Dedifferentiated amniotic fluid mesenchymal stem cell (primary cell): ENCODE data around the gene TBCK.
"Not testable (repeated sequence)": the region's sequence is repeated elsewhere in the genome, so short reads cannot be mapped to it uniquely, and the experiment has no call there.

Source experiments
- DNase-seq: peaks from one replicate; pipeline ENCODE4 v3.0.0-alpha.2; 2016; ENCODE audit errors: extremely low spot score

TBCK gene

DNA sequence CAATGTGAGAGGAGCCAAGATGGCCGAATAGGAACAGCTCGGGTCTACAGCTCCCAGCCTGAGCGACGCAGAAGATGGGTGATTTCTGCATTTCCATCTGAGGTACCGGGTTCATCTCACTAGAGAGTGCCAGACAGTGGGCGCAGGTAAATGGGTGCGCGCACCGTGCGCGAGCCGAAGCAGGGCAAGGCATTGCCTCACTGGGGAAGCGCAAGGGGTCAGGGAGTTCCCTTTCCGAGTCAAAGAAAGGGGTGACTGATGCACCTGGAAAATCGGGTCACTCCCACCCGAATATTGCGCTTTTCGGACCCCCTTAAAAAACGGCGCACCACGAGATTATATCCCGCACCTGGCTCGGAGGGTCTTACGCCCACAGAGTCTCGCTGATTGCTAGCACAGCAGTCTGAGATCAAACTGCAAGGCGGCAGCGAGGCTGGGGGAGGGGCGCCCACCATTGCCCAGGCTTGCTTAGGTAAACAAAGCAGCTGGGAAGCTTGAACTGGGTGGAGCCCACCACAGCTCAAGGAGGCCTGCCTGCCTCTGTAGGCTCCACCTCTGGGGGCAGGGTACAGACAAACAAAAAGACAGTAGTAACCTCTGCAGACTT lies 196.0 kb downstream of the TBCK start:
- DNase-seq: not testable (repeated sequence)

DNA sequence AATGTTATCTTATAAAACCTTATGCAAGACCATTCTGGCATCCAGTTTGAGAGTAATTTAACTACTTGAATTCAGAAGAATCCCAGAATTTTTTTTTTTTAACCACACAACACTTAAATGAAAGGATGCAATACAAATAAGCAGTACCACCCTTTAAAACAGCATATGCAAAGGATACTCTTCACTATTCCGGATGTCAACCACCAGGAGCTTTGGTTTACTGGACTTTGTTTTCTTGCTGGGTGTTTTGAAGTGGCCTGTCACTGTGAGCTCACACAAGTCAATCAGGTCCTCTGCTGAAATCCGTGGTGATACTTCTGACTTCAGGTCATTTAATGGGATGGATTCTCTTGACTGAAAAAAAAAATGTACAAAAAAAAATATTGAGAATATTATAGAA lies 200.0 kb downstream of the TBCK start:
- no peak for DNase-seq

GRCh38 chr4:106114270-106114669 lies 201.7 kb downstream of the TBCK start:
- DNase-seq: no peak

- DNase-seq: not testable (repeated sequence)
These were observed 204.1 kb downstream of the TBCK start for GRCh38 chr4:106111778-106112469.

- no peak for DNase-seq
These were observed 206.1 kb downstream of the TBCK start for GRCh38 chr4:106109929-106110328.

DNA sequence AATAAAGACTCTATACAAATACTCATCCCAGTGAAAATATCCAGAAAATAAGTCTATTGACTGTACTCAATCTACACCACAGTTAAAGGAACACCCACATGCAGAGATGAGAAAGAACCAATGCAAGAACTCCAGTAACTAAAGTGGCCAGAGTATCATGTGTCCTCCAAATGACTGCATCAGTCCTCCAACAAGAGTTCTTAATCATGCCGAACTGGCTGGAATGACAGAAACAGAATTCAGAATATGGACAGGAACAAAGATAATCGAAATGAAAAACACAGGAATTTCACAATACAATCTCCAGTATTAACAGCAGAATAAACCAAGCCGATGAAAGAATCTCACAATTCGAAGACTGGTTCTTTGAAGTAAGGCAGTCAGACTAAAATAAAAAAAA lies 210.3 kb downstream of the TBCK start:
- no peak for DNase-seq

- no peak for DNase-seq
These were observed 211.7 kb downstream of the TBCK start for GRCh38 chr4:106104276-106104675.

DNA sequence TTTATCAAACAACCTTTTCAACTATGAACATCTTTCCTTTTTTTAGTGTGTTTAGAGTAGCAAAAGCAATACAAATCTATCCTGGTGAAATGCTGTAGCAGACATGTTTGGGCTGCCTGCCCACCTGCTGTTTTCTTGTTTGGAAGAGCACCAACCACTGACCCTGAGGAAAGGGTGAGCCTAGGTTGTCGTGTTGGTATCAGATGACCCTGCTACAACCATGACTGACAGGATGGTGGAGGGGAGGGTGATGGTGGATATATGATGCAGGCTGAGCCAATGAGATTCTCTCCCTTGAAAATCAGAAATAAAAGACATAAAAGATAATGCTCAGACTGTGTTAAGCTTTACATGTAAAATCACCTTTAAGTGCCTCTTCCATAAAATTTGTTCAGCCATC lies 219.6 kb downstream of the TBCK start:
- no peak for DNase-seq

- DNase-seq: no peak
These were observed 220.6 kb downstream of the TBCK start for GRCh38 chr4:106095408-106095807.

- no peak for DNase-seq
These were observed 223.5 kb downstream of the TBCK start for GRCh38 chr4:106092361-106093040.

DNA sequence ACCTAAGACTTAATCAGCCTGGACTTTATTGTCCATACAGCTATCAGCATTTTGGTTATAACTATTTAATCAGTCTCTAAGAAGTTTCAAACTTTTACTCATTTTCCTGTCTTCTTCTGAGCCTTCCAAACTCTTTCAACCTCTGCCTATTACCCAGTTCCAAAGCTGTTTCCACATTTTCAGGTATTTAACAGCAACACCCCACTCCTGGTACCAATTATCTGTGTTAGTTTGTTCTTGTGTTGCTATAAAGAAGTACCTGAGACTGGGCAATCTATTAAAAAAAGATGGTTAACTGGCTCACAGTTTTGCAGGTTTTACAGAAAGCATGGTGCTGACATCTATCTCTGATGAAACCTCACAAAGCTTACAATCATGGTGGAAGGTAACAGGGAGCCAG lies 225.2 kb downstream of the TBCK start:
- DNase-seq: no peak

GRCh38 chr4:106083065-106083464 lies 232.9 kb downstream of the TBCK start:
- DNase-seq: no peak

GRCh38 chr4:106080376-106080775 lies 235.6 kb downstream of the TBCK start:
- no peak for DNase-seq

GRCh38 chr4:106079616-106080015 lies 236.4 kb downstream of the TBCK start:
- no peak for DNase-seq

DNA sequence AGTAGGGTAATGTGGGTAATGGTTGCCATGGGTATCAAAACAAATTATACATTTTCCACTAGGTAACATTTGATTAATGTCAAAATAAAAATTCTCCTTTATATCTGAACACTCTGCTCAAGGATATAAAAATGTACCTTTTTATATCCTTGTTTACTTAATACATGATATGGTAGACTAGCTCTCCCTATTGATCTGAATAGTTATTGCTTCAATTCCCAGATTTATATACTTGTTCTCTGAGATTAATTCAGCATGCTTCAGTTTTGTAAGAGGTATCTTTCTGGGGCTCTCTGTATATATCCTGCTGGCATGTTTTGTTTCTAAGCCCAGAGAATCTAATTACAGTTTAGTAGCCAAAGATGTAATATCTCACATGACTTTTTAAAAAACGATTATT lies 251.0 kb downstream of the TBCK start:
- DNase-seq: no peak

DNA sequence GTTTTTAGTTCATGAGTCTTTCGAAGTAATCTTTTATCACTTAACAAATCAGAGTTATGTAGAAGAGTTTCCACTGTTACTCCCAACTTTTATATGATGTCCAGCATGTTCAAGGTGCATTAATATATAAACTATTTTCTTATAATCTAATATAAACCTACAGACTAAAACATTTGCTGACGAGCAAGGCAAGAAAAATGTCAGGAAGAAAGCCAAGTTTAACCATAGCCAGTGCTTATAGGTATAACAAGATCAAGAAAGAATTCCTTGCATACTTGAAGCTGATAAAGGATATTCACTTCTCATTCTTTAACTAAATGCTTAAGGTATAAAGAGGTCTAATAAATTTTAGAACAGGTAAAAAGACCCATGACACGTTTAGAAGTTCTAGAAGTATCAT lies 253.0 kb downstream of the TBCK start:
- DNase-seq: no peak

DNA sequence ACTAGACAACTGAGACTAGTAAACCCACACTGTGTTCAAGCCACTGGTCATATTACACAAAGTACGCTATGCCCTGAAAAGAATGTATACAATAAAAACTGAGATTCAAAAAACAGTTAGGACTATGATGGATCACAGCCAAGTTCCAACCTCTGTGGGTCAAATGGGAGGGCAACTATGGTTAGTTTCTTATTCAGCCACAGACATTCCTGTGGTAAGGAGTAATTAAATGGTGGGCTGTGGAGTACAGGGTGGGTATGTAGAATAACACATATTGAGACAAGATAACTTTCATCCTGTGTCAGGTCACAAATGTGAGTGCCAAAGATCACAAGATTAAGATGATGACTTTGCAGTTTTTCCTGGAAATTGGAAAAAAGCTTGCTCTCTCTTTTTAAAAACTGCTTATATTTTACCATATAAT lies 253.5 kb downstream of the TBCK start:
- DNase-seq: peak; percentile 70

DNA sequence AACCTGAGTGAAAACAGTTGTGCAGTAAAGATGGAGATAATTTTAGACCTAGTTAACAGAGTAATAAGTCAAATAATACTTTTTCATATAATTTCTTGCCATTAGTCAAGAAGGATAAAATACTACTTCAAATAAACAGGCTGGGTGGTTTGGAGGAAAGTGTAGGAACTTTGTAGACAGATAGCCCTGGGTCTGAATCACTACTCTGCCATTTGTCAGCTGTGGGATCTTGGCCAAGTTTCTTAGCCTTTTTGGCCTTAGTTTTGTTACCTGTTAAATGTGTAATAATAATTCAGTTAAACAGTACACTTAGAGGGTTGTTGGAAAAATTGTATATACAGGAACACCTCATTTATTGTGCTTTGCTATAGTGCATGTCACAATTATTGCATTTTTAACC lies 257.1 kb downstream of the TBCK start:
- no peak for DNase-seq

- DNase-seq: no peak
These were observed 259.1 kb downstream of the TBCK start for GRCh38 chr4:106056914-106057313.

GRCh38 chr4:106051514-106051913 lies 264.5 kb downstream of the TBCK start:
- DNase-seq: no peak

DNA sequence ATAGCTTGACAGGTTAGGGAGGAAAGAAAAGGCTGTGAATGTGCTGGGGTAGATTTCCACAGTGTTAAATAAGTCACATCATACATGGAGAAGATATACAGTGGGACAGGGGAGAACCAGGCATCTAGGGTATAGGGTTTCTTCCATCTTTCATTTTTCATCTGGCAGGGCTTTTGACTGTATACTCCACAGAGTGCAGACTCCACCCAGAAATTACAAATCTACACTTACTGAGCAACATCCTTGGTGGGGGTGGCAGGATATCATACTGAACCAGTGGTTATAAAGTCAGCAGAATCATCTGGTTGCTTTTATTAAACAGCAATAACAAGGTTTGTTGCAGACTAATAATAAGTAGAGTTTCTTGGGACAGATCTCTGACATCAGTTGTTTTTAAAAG lies 266.5 kb downstream of the TBCK start:
- DNase-seq: no peak

GRCh38 chr4:106048250-106048971 lies 267.6 kb downstream of the TBCK start:
- DNase-seq: peak; percentile 77

GRCh38 chr4:106046083-106046482 lies 269.9 kb downstream of the TBCK start:
- no peak for DNase-seq
